ENCODE measurements around the gene ELOVL7. TPM values are rescaled to one million over a fixed set of nuclear protein-coding genes. Genes with fewer than 3 reads are reported as not detected.

Gene ELOVL7
- total RNA-seq (not detected), polyA plus RNA-seq (not detected)

DNA sequence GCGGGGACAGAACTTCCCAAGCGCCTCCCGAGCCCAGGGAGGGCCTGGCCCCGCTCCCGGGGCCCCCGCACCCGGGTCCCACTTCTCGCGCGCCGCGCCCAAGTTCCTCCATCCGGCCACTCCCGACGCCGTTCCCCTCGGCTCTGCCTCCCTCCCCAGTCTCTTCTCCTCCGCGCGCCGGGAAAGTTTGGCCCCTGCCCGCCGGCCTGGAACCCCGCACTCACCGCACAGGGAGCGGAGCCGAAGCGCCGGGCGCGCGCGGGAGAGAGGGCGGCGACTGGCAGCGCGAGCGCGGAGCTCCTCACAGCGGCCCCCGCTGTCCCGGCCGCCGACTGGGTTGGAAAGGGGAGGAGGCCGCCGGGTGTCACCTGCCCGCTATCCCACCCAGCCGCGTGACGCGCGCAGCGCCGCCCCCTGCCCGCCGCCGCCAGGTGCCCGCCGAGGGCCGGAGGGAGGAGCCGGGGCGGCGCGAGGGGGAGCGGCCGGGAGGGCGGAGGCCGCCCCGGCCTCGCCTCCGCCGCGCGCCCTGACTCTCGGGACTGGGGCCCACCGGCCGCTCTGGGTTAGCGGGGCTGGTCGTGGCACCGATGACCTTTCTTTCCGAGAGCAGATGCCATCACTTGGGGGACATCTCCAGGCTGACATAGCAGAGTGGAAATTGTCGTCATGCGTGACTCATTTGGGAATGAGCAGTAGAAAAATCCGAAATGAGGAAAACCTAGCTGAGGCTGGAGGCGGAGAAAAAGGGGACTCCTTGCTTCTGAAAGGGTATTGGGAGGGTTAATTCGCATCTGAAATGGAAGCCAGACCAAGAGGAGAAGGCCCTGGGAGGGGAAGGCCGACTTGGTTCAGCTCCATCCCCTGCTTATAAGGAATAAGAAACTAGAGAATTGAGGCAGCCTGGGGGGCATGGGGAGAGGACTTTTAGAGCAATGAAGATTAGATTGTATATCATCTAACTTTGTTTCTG is at the start of gene ELOVL7:
ELOVL7 (minus strand) TSS at position 334 of the 970 bp plus-strand sequence. CDS start 56,872 bp downstream, outside the sequence.
- no peak within 1 kb of the TSS for H3K27ac ChIP-seq (ENCODE audit: low read depth, low read length)
- H3K27me3 ChIP-seq (ENCODE audit: insufficient read depth, low read length): peaks cover 4% of the 10 kb centered on the region
- H3K4me3 Mint-ChIP-seq: peak within 1 kb of the TSS; percentile 44 to 79 (median 74)
- peak in 2 of 5 donors; percentile 1 to 4 for DNase-seq
- no peaks in the 10 kb centered on the region for H3K36me3 ChIP-seq (ENCODE audit: insufficient read depth, low read length)
- intact Hi-C loops (cut with micrococcal nuclease): no loop called here
- peaks cover 3 to 25% (median 12%) of the 10 kb centered on the region in 4 donors for H3K4me1 Mint-ChIP-seq
- H3K4me3 ChIP-seq (ENCODE audit: low read length in 2 of 2): no peak within 1 kb of the TSS
- peaks cover 38 to 45% of the 10 kb centered on the region in 2 donors for H3K27me3 Mint-ChIP-seq
- ChIA-PET POLR2A (ENCODE audit: partially characterized antibody) (no interaction called here), CTCF (ENCODE audit: partially characterized antibody) (no interaction called here)
- no peaks in the 10 kb centered on the region for H3K36me3 Mint-ChIP-seq
- H3K4me1 ChIP-seq (ENCODE audit: insufficient read depth, low read length): peaks cover 8% of the 10 kb centered on the region
- no peaks in the 10 kb centered on the region for H3K9me3 Mint-ChIP-seq
- no peaks in the 10 kb centered on the region for H3K9me3 ChIP-seq (ENCODE audit: control insufficient read depth in 1 of 2, low read length in 2 of 2)
- no peak within 1 kb of the TSS for H3K27ac Mint-ChIP-seq

DNA sequence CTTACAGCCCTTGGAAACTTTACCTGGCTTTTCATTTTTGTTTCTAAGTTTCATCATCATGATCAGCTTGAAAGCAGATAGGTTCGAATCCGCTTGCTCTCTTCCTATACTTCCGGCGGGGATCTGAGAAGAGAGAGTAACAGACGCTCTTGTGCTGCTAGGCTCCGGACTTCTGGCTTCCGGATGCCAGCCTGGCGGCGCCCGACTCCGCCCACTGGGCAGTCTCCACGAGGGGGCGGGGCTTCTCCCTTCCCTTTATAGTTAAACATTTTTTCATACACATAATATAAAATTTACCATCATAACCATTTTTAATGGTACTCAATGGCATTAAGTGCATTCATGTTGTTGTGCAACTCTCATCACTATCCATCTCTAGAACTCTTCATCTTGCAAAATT is 49.5 kb upstream of the ELOVL7 start:
- Mint-ChIP-seq H3K36me3 (peaks cover 40 to 53% of the 10 kb centered on the region in 2 donors), H3K9me3 (peaks cover 0 to 3% (median 0%) of the 10 kb centered on the region in 8 donors), H3K4me3 (no peak overlapping the region), H3K4me1 (no peaks in the 10 kb centered on the region), H3K27me3 (no peaks in the 10 kb centered on the region), H3K27ac (no peak overlapping the region)
- CTCF ChIA-PET (ENCODE audit: partially characterized antibody): no interaction called here
- Histone ChIP-seq H3K4me1 (ENCODE audit: insufficient read depth, low read length) (no peaks in the 10 kb centered on the region), H3K27me3 (ENCODE audit: insufficient read depth, low read length) (no peaks in the 10 kb centered on the region), H3K27ac (ENCODE audit: low read depth, low read length) (no peak overlapping the region), H3K9me3 (ENCODE audit: control insufficient read depth in 1 of 2, low read length in 2 of 2) (no peaks in the 10 kb centered on the region), H3K4me3 (ENCODE audit: low read length in 2 of 2) (no peak overlapping the region), H3K36me3 (ENCODE audit: insufficient read depth, low read length) (no peaks in the 10 kb centered on the region)
- intact Hi-C loops (cut with micrococcal nuclease): no loop called here
- no peak for DNase-seq
- POLR2A ChIA-PET (ENCODE audit: partially characterized antibody): no interaction called here

GRCh38 chr5:60891667-60892066 is 47.6 kb upstream of the ELOVL7 start:
- Mint-ChIP-seq H3K36me3 (peaks cover 33 to 52% of the 10 kb centered on the region in 2 donors), H3K27ac (no peak overlapping the region), H3K4me3 (no peak overlapping the region), H3K27me3 (no peaks in the 10 kb centered on the region), H3K4me1 (no peaks in the 10 kb centered on the region), H3K9me3 (peaks cover 0 to 3% (median 0%) of the 10 kb centered on the region in 8 donors)
- no peak for DNase-seq
- H3K27me3 ChIP-seq (ENCODE audit: insufficient read depth, low read length): no peaks in the 10 kb centered on the region
- intact Hi-C loops (cut with micrococcal nuclease): no loop called here
- no peak overlapping the region for H3K4me3 ChIP-seq (ENCODE audit: low read length in 2 of 2)
- no peaks in the 10 kb centered on the region for H3K36me3 ChIP-seq (ENCODE audit: insufficient read depth, low read length)
- no peak overlapping the region for H3K27ac ChIP-seq (ENCODE audit: low read depth, low read length)
- no peaks in the 10 kb centered on the region for H3K9me3 ChIP-seq (ENCODE audit: control insufficient read depth in 1 of 2, low read length in 2 of 2)
- no peaks in the 10 kb centered on the region for H3K4me1 ChIP-seq (ENCODE audit: insufficient read depth, low read length)
- CTCF ChIA-PET (ENCODE audit: partially characterized antibody): no interaction called here
- POLR2A ChIA-PET (ENCODE audit: partially characterized antibody): no interaction called here

- POLR2A ChIA-PET (ENCODE audit: partially characterized antibody): no interaction called here
- H3K27ac Mint-ChIP-seq: no peak overlapping the region
- peaks cover 0 to 3% (median 0%) of the 10 kb centered on the region in 8 donors for H3K9me3 Mint-ChIP-seq
Observed at GRCh38 chr5:60888359-60889061, 44.4 kb upstream of the ELOVL7 start.

DNA sequence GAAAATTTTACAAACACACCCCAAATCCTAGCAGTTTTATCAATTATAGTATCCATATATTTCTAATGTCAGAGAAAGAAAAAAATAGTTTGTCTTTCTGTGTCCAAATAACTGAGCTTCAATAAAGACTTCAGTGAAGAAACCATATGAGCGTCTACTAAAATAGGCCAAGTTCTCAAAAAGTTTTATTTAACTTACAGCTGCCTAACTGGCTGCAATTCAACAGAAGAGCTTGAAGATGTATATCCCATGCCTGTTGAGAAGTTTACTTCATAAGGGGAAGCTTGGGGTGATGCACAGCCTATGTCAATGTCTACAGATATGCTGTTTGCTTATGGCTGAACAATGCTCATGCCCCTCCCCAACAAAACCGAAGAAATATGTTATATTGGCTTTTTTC is 43.7 kb upstream of the ELOVL7 start:
- Histone ChIP-seq H3K4me3 (ENCODE audit: low read length in 2 of 2) (no peak overlapping the region), H3K27me3 (ENCODE audit: insufficient read depth, low read length) (no peaks in the 10 kb centered on the region), H3K4me1 (ENCODE audit: insufficient read depth, low read length) (no peaks in the 10 kb centered on the region), H3K36me3 (ENCODE audit: insufficient read depth, low read length) (no peaks in the 10 kb centered on the region), H3K9me3 (ENCODE audit: control insufficient read depth in 1 of 2, low read length in 2 of 2) (no peaks in the 10 kb centered on the region), H3K27ac (ENCODE audit: low read depth, low read length) (no peak overlapping the region)
- Mint-ChIP-seq H3K9me3 (peaks cover 0 to 5% (median 2%) of the 10 kb centered on the region in 8 donors), H3K36me3 (peaks cover 27 to 43% of the 10 kb centered on the region in 2 donors), H3K4me1 (no peaks in the 10 kb centered on the region), H3K4me3 (no peak overlapping the region), H3K27ac (no peak overlapping the region), H3K27me3 (no peaks in the 10 kb centered on the region)
- ChIA-PET CTCF (ENCODE audit: partially characterized antibody) (no interaction called here), POLR2A (ENCODE audit: partially characterized antibody) (no interaction called here)
- intact Hi-C loops (cut with micrococcal nuclease): no loop called here
- DNase-seq: no peak

More at GRCh38 chr5:60888359-60889061, 44.4 kb upstream of the ELOVL7 start:
- intact Hi-C loops (cut with micrococcal nuclease): no loop called here
- Histone ChIP-seq H3K27ac (ENCODE audit: low read depth, low read length) (no peak overlapping the region), H3K4me3 (ENCODE audit: low read length in 2 of 2) (no peak overlapping the region), H3K36me3 (ENCODE audit: insufficient read depth, low read length) (no peaks in the 10 kb centered on the region), H3K9me3 (ENCODE audit: control insufficient read depth in 1 of 2, low read length in 2 of 2) (no peaks in the 10 kb centered on the region), H3K4me1 (ENCODE audit: insufficient read depth, low read length) (no peaks in the 10 kb centered on the region), H3K27me3 (ENCODE audit: insufficient read depth, low read length) (no peaks in the 10 kb centered on the region)
- Mint-ChIP-seq H3K36me3 (peaks cover 26 to 46% of the 10 kb centered on the region in 2 donors), H3K4me3 (no peak overlapping the region), H3K27me3 (no peaks in the 10 kb centered on the region), H3K4me1 (no peaks in the 10 kb centered on the region)
- DNase-seq: no peak
- CTCF ChIA-PET (ENCODE audit: partially characterized antibody): no interaction called here

GRCh38 chr5:60887096-60887495 is 43.0 kb upstream of the ELOVL7 start:
- Histone ChIP-seq H3K4me3 (ENCODE audit: low read length in 2 of 2) (no peak overlapping the region), H3K27me3 (ENCODE audit: insufficient read depth, low read length) (no peaks in the 10 kb centered on the region), H3K9me3 (ENCODE audit: control insufficient read depth in 1 of 2, low read length in 2 of 2) (no peaks in the 10 kb centered on the region), H3K36me3 (ENCODE audit: insufficient read depth, low read length) (no peaks in the 10 kb centered on the region), H3K4me1 (ENCODE audit: insufficient read depth, low read length) (no peaks in the 10 kb centered on the region), H3K27ac (ENCODE audit: low read depth, low read length) (no peak overlapping the region)
- Mint-ChIP-seq H3K36me3 (peaks cover 29 to 42% of the 10 kb centered on the region in 2 donors), H3K9me3 (peaks cover 0 to 10% (median 4%) of the 10 kb centered on the region in 8 donors), H3K27ac (no peak overlapping the region), H3K27me3 (no peaks in the 10 kb centered on the region), H3K4me1 (no peaks in the 10 kb centered on the region), H3K4me3 (no peak overlapping the region)
- DNase-seq: no peak
- CTCF ChIA-PET (ENCODE audit: partially characterized antibody): no interaction called here
- intact Hi-C loops (cut with micrococcal nuclease): no loop called here
- POLR2A ChIA-PET (ENCODE audit: partially characterized antibody): no interaction called here

GRCh38 chr5:60886158-60886557 is 42.1 kb upstream of the ELOVL7 start:
- H3K4me3 ChIP-seq (ENCODE audit: low read length in 2 of 2): no peak overlapping the region
- no peaks in the 10 kb centered on the region for H3K36me3 ChIP-seq (ENCODE audit: insufficient read depth, low read length)
- no peak overlapping the region for H3K27ac ChIP-seq (ENCODE audit: low read depth, low read length)
- no peaks in the 10 kb centered on the region for H3K4me1 Mint-ChIP-seq
- ChIA-PET POLR2A (ENCODE audit: partially characterized antibody) (no interaction called here), CTCF (ENCODE audit: partially characterized antibody) (no interaction called here)
- peaks cover 0 to 10% (median 3%) of the 10 kb centered on the region in 8 donors for H3K9me3 Mint-ChIP-seq
- H3K9me3 ChIP-seq (ENCODE audit: control insufficient read depth in 1 of 2, low read length in 2 of 2): no peaks in the 10 kb centered on the region
- H3K4me3 Mint-ChIP-seq: no peak overlapping the region
- H3K27me3 Mint-ChIP-seq: no peaks in the 10 kb centered on the region
- no peak for DNase-seq
- intact Hi-C loops (cut with micrococcal nuclease): no loop called here
- no peak overlapping the region for H3K27ac Mint-ChIP-seq
- H3K36me3 Mint-ChIP-seq: peaks cover 29 to 42% of the 10 kb centered on the region in 2 donors
- H3K4me1 ChIP-seq (ENCODE audit: insufficient read depth, low read length): no peaks in the 10 kb centered on the region
- H3K27me3 ChIP-seq (ENCODE audit: insufficient read depth, low read length): no peaks in the 10 kb centered on the region

Data from CD4-positive, alpha-beta memory T cell (primary cell).